ENCODE data around the gene AP2S1. TPM values are rescaled to one million over a fixed set of nuclear protein-coding genes. Genes with fewer than 3 reads are reported as not detected.
"Not testable (repeated sequence)": the region's sequence is repeated elsewhere in the genome, so short reads cannot be mapped to it uniquely, and the experiment has no call there.

The AP2S1 gene
- total and polyA plus RNA-seq, 7 donors, result 63.0 to 121 (median 86.3) TPM

- H3K27me3 ChIP-seq (ENCODE audit: insufficient read depth in 3 of 3, low read length in 2 of 3), result no peaks in the 10 kb centered on the region
- H3K36me3 ChIP-seq (ENCODE audit: insufficient read depth in 1 of 2, low read depth in 1 of 2), result no peaks in the 10 kb centered on the region
- 42 to 61% (median 53%) methylated on average over 7 of the region's 7 CpGs for WGBS, 3 donors
- TF ChIP-seq, protein P1, sequence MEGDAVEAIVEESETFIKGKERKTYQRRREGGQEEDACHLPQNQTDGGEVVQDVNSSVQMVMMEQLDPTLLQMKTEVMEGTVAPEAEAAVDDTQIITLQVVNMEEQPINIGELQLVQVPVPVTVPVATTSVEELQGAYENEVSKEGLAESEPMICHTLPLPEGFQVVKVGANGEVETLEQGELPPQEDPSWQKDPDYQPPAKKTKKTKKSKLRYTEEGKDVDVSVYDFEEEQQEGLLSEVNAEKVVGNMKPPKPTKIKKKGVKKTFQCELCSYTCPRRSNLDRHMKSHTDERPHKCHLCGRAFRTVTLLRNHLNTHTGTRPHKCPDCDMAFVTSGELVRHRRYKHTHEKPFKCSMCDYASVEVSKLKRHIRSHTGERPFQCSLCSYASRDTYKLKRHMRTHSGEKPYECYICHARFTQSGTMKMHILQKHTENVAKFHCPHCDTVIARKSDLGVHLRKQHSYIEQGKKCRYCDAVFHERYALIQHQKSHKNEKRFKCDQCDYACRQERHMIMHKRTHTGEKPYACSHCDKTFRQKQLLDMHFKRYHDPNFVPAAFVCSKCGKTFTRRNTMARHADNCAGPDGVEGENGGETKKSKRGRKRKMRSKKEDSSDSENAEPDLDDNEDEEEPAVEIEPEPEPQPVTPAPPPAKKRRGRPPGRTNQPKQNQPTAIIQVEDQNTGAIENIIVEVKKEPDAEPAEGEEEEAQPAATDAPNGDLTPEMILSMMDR (IDR thresholded peaks at IDR 0.05), result no peak
- no peak for ATAC-seq
- no peak overlapping the region for H3K4me3 ChIP-seq
- intact Hi-C loops (cut with DNase I), result no loop called here
- no peaks in the 10 kb centered on the region for H3K9me3 ChIP-seq
- H3K4me1 ChIP-seq, result no peaks in the 10 kb centered on the region
- no peak overlapping the region for H3K27ac ChIP-seq
- DNase-seq, result peak; percentile 56 to 75
These were observed 36.7 kb downstream of the AP2S1 start for GRCh38 chr19:46813839-46814358.

- H3K27me3 ChIP-seq (ENCODE audit: insufficient read depth in 3 of 3, low read length in 2 of 3), result no peaks in the 10 kb centered on the region
- DNase-seq, result no peak
- ATAC-seq, result no peak
- H3K4me1 ChIP-seq, result no peaks in the 10 kb centered on the region
- no peaks in the 10 kb centered on the region for H3K36me3 ChIP-seq (ENCODE audit: insufficient read depth in 1 of 2, low read depth in 1 of 2)
- no peak overlapping the region for H3K27ac ChIP-seq
- no peak overlapping the region for H3K4me3 ChIP-seq
- no peaks in the 10 kb centered on the region for H3K9me3 ChIP-seq
- 61 to 67% (median 66%) methylated on average over 24 of the region's 24 CpGs for WGBS, 3 donors
- TF ChIP-seq, protein P1 (IDR thresholded peaks at IDR 0.05), result no peak
- intact Hi-C loops (cut with DNase I), result no loop called here
These were observed 37.4 kb downstream of the AP2S1 start for GRCh38 chr19:46812977-46813838.

- Histone ChIP-seq H3K27me3 (ENCODE audit: insufficient read depth in 3 of 3, low read length in 2 of 3) (no peaks in the 10 kb centered on the region), H3K27ac (no peak overlapping the region), H3K36me3 (ENCODE audit: insufficient read depth in 1 of 2, low read depth in 1 of 2) (no peaks in the 10 kb centered on the region), H3K9me3 (no peaks in the 10 kb centered on the region), H3K4me1 (no peaks in the 10 kb centered on the region), H3K4me3 (no peak overlapping the region)
- DNase-seq (no peak), ATAC-seq (no peak)
- TF ChIP-seq, protein P1 (IDR thresholded peaks at IDR 0.05), result no peak
- WGBS, 3 donors, result 84 to 90% (median 84%) methylated on average over 13 of the region's 13 CpGs
- intact Hi-C loops (cut with DNase I), result no loop called here
These were observed 40.9 kb downstream of the AP2S1 start for GRCh38 chr19:46809534-46810272.

DNA sequence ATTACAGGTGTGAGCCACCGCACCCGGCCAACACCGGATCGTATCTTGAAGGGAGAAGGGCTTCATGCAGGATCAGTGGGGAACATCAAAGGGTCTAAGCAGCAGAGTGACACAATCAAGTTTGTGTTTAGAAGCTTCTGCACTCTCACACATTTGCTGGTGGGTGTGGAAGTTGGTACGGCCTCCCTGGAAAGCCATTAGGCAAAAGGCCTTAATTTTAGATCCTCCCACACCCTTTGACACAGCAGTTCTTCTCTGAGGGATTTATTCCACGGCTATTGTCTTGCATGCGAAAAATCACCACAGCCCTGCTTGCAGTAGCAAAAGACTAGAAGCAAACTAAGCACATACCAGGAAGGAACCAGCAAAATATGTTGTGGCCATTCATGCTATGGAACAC, 44.0 kb downstream of the AP2S1 start:
- intact Hi-C loops (cut with DNase I), result no loop called here
- Histone ChIP-seq H3K9me3 (no peaks in the 10 kb centered on the region), H3K4me1 (no peaks in the 10 kb centered on the region), H3K27me3 (ENCODE audit: insufficient read depth in 3 of 3, low read length in 2 of 3) (no peaks in the 10 kb centered on the region), H3K36me3 (ENCODE audit: insufficient read depth in 1 of 2, low read depth in 1 of 2) (no peaks in the 10 kb centered on the region), H3K4me3 (no peak overlapping the region), H3K27ac (no peak overlapping the region)
- DNase-seq (no peak), ATAC-seq (no peak)
- 76 to 82% (median 76%) methylated on average over 7 of the region's 7 CpGs for WGBS, 3 donors
- TF ChIP-seq, protein P1 (IDR thresholded peaks at IDR 0.05), result no peak

DNA sequence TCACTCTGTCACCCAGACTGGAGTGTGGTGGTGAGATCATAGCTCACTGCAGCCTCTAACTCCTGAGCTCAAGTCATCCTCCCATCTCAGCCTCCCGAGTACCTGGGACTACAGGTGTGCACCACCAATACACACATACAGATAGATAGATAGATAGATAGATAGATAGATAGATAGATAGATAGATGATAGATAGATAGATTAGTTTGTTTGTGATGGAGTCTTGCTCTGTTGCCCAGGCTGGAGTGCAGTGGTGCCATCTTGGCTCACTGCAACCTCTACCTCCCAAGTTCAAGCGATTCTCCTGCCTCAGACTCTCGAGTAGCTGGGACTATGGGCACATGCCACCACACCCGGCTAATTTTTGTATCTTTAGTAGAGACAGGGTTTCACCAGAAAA, 46.2 kb downstream of the AP2S1 start:
- H3K4me1 ChIP-seq; H3K27me3 ChIP-seq (ENCODE audit: insufficient read depth in 3 of 3, low read length in 2 of 3); H3K36me3 ChIP-seq (ENCODE audit: insufficient read depth in 1 of 2, low read depth in 1 of 2); H3K27ac ChIP-seq; H3K4me3 ChIP-seq; H3K9me3 ChIP-seq; intact Hi-C loops (cut with DNase I); ATAC-seq; DNase-seq: not testable (repeated sequence)
- 78 to 88% (median 86%) methylated on average over 4 of the region's 4 CpGs for WGBS, 3 donors

Data from psoas muscle (tissue), 8 donors.